OCI-LY7 (cell line): Measurements from ENCODE around the gene GNAO1. TPM values are rescaled to one million over a fixed set of nuclear protein-coding genes. Genes with fewer than 3 reads are reported as not detected.

Experiments
- BruUV-seq: library from RNA; stranded (reverse); fragments of 400-500 nt; replicated peaks from 2 replicates; lab custom pipeline; 2021; lab: Mats Ljungman, UMichigan
- CTCF ChIA-PET: fragments of 300-600 bp; sonication (Branson Sonifier 250); formaldehyde crosslinking; loops from one replicate; lab custom pipeline; 2022; ENCODE audit warnings: antibody characterized with exemption; ENCODE audit not compliant: unreplicated experiment; lab: Charles Lee
- POLR2A ChIA-PET: fragments of 300-600 bp; sonication (Branson Sonifier 250); formaldehyde crosslinking; loops from one replicate; lab custom pipeline; 2022; ENCODE audit warnings: antibody characterized with exemption; lab: Charles Lee
- DNase-seq: peaks from one replicate; pipeline ENCODE4 v3.0.0-alpha.2; 2015; ENCODE audit warnings: low spot score
- H2AFZ ChIP-seq: fragments of 200-600 bp; sonication (generic), shearing (Covaris generic); 2 replicates; pipeline ENCODE4 v1.6.1; 2014; ENCODE audit warnings: mild to moderate bottlenecking, antibody characterized with exemption, low read length, moderate library complexity
- H3K27ac ChIP-seq: fragments of 200-600 bp; sonication (generic); 2 replicates; pipeline ENCODE4 v1.5.1; 2014; ENCODE audit warnings: mixed run types, low read depth, mild to moderate bottlenecking, moderate library complexity, low read length, inconsistent platforms; ENCODE audit not compliant: poor library complexity, severe bottlenecking
- H3K36me3 ChIP-seq: fragments of 200-600 bp; sonication (generic); 2 replicates; pipeline ENCODE4 v1.6.1; 2014; ENCODE audit warnings: mild to moderate bottlenecking, antibody characterized with exemption, low read length, moderate library complexity, mixed read lengths; ENCODE audit not compliant: insufficient read depth
- H3K4me1 ChIP-seq: fragments of 200-600 bp; sonication (generic); 2 replicates; pipeline ENCODE4 v1.5.1; 2014; ENCODE audit warnings: mild to moderate bottlenecking, low read length; ENCODE audit not compliant: insufficient read depth, poor library complexity, severe bottlenecking
- H3K4me2 ChIP-seq: fragments of 200-600 bp; sonication (generic); 2 replicates; pipeline ENCODE4 v1.6.1; 2014; ENCODE audit warnings: mild to moderate bottlenecking, low read length
- H3K4me3 ChIP-seq: fragments of 200-600 bp; sonication (generic); 2 replicates; pipeline ENCODE4 v1.5.1; 2014; ENCODE audit warnings: mild to moderate bottlenecking, low read depth, low read length; ENCODE audit not compliant: poor library complexity, severe bottlenecking
- H3K79me2 ChIP-seq: fragments of 200-600 bp; sonication (generic); 2 replicates; pipeline ENCODE4 v1.6.1; 2016; ENCODE audit warnings: low read depth, mild to moderate bottlenecking, low read length, moderate library complexity, mixed read lengths; ENCODE audit not compliant: insufficient read depth
- H3K9me2 ChIP-seq: fragments of 200-600 bp; sonication (generic); 2 replicates; pipeline ENCODE4 v1.6.1; 2016; ENCODE audit warnings: mild to moderate bottlenecking, low read length, mixed read lengths; ENCODE audit not compliant: insufficient read depth
- H3K9me3 ChIP-seq: fragments of 200-600 bp; sonication (generic); 2 replicates; pipeline ENCODE4 v1.6.1; 2014; ENCODE audit warnings: mild to moderate bottlenecking, mixed run types, low read length, mixed read lengths
- H4K20me1 ChIP-seq: fragments of 200-600 bp; sonication (generic); 2 replicates; pipeline ENCODE4 v1.6.1; 2014; ENCODE audit warnings: mild to moderate bottlenecking, antibody characterized with exemption, low read length, moderate library complexity, mixed read lengths; ENCODE audit not compliant: insufficient read depth
- CTCF ChIP-seq: fragments of 200-600 bp; sonication (generic); conservative IDR thresholded peaks from 2 replicates; pipeline ENCODE4 v1.5.1; 2014; ENCODE audit warnings: mild to moderate bottlenecking, antibody characterized with exemption, low read length, moderate library complexity, mixed read lengths
- EZH2phosphoT487 ChIP-seq: fragments of 200-600 bp; sonication (generic); IDR thresholded peaks from 2 replicates; pipeline ENCODE4 v1.6.1; 2018; ENCODE audit warnings: low read depth, borderline replicate concordance, mild to moderate bottlenecking, mixed run types, antibody characterized with exemption, low read length, moderate library complexity, mixed read lengths
- intact Hi-C: fragments of 100-400 bp; cut with micrococcal nuclease; formaldehyde crosslinking; loops from one replicate; pipeline ENCODE4 v1.10.0; 2022; ENCODE audit not compliant: unreplicated experiment
- total RNA-seq, 2 experiments: library from RNA; depleted of rRNA in 1 of 2; stranded (reverse); fragments of >200 nt in 1 of 2; shearing (Covaris generic) in 1 of 2; gene quantifications; 2 replicates each; pipeline ENCODE4 v1.2.3, GENCODE V29; 2014 to 2022

GNAO1 gene
- total RNA-seq, 2 experiments from 2014 or later = not detected

GRCh38 chr16:56369202-56369601 lies 177.9 kb downstream of the GNAO1 start:
- ChIA-PET CTCF (no interaction called here), POLR2A (interaction anchor here (0.6 kb wide), 1 partner anchor 35 kb away, joined by 3 read pairs; no protein-coding TSS in a partner anchor)
- H3K4me2 ChIP-seq = no peak overlapping the region
- DNase-seq = no peak
- no peaks in the 10 kb centered on the region for H3K4me1 ChIP-seq
- H2AFZ ChIP-seq = no peak overlapping the region
- intact Hi-C loops = no loop called here
- no peaks in the 10 kb centered on the region for H4K20me1 ChIP-seq
- no peak overlapping the region for H3K4me3 ChIP-seq
- TF ChIP-seq EZH2phosphoT487 = no peak
- no peak for TF ChIP-seq CTCF
- no peaks in the 10 kb centered on the region for H3K9me2 ChIP-seq
- H3K27ac ChIP-seq = no peak overlapping the region
- H3K79me2 ChIP-seq = no peaks in the 10 kb centered on the region
- TSS peak; percentile 46 for BruUV-seq
- H3K9me3 ChIP-seq = no peaks in the 10 kb centered on the region
- H3K36me3 ChIP-seq = peaks cover 50% of the 10 kb centered on the region

GRCh38 chr16:56370185-56370874 lies 179.0 kb downstream of the GNAO1 start:
- ChIA-PET CTCF (interaction anchor here (1.3 kb wide), 1 partner anchor 8 kb away, joined by 3 read pairs; no protein-coding TSS in a partner anchor), POLR2A (interaction anchor here (0.7 to 1.5 kb wide), 4 partner anchors 12 to 1006 kb away, joined by 3 to 8 read pairs (median 4); no protein-coding TSS in a partner anchor)
- Histone ChIP-seq H3K9me2 (no peaks in the 10 kb centered on the region), H3K27ac (no peak overlapping the region), H3K36me3 (peaks cover 59% of the 10 kb centered on the region), H3K79me2 (no peaks in the 10 kb centered on the region), H3K4me2 (no peak overlapping the region), H3K4me3 (no peak overlapping the region), H3K4me1 (no peaks in the 10 kb centered on the region), H3K9me3 (no peaks in the 10 kb centered on the region), H2AFZ (no peak overlapping the region), H4K20me1 (no peaks in the 10 kb centered on the region)
- intact Hi-C loops = no loop called here
- no peak for TF ChIP-seq CTCF
- no peak for TF ChIP-seq EZH2phosphoT487
- no TSS peak for BruUV-seq
- DNase-seq = no peak
